ENCODE results near the gene TMED5.
"Not testable (repeated sequence)": the region's sequence is repeated elsewhere in the genome, so short reads cannot be mapped to it uniquely, and the experiment has no call there.

Gene TMED5

DNA sequence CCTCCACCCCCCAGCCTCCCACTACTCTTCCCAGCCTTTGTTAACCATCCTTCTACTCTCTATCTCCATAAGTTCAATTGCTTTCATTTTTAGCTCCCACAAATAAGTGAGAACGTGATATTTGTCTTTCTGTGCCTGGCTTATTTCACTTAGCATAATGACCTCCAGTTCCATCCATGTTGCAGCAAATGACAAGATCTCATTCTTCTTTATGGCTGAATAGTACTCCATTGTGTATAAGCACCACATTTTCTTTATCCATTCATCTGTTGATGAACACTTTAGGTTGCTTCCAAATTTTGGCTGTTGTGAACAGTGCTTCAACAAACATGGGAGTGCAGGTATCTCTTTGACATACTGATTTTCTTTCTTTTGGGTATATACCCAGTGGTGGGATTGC is 14.3 kb downstream of the TMED5 start:
- not testable (repeated sequence) for H3K4me1 ChIP-seq (ENCODE audit: control insufficient read depth, insufficient read depth, low read length); H3K4me3 ChIP-seq (ENCODE audit: low read length); H3K27ac ChIP-seq (ENCODE audit: low read depth, low read length)

DNA sequence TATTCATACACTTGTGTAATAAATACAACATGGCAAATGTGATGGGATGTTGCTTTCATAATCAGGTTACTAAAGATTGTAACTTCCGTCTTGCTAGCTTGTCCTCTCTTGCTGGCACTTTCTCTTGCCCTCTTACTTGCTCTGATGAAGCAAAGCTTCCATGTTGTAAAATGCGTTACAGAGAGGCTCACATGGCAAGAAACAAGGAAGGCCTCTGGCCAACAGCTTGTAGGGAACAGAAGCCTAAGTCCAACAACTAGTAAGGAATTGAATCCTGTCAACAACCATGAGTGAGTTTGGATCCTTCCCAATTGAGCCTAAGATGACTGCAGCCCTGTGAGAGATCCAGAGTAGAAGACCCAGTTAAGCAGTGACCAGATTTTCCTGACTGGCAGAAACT is 15.4 kb downstream of the TMED5 start:
- Histone ChIP-seq H3K9ac (ENCODE audit: low read length) (no peak overlapping the region), H3K27me3 (ENCODE audit: control insufficient read depth, insufficient read depth, low read length) (no peaks in the 10 kb centered on the region), H3K4me1 (ENCODE audit: control insufficient read depth, insufficient read depth, low read length) (no peaks in the 10 kb centered on the region), H3K27ac (ENCODE audit: low read depth, low read length) (no peak overlapping the region), H3K4me3 (ENCODE audit: low read length) (no peak overlapping the region), H3K36me3 (ENCODE audit: control insufficient read depth, insufficient read depth, low read length) (no peaks in the 10 kb centered on the region)

More for the DNA sequence above, 14.3 kb downstream of the TMED5 start:
- H3K9ac ChIP-seq (ENCODE audit: low read length); H3K27me3 ChIP-seq (ENCODE audit: control insufficient read depth, insufficient read depth, low read length); H3K36me3 ChIP-seq (ENCODE audit: control insufficient read depth, insufficient read depth, low read length): not testable (repeated sequence)

DNA sequence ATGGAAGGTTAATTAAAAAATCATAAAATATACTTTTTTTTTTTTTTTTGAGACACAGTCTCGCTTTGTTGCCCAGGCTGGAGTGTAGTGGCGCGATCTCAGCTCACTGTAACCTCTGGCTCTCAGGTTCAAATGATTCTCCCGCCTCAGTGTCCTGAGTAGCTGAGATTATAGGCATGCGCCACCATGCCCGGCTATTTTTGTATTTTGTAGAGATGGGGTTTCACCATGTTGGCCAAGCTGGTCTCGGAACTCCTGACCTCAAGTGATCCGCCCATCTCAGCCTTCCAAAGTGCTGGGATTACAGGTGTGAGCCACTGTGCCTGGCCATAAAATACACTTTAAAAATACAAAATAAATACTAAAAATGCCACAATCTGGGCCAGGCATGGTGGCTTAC is 16.9 kb downstream of the TMED5 start:
- H3K36me3 ChIP-seq (ENCODE audit: control insufficient read depth, insufficient read depth, low read length); H3K4me3 ChIP-seq (ENCODE audit: low read length); H3K27me3 ChIP-seq (ENCODE audit: control insufficient read depth, insufficient read depth, low read length); H3K27ac ChIP-seq (ENCODE audit: low read depth, low read length); H3K9ac ChIP-seq (ENCODE audit: low read length); H3K4me1 ChIP-seq (ENCODE audit: control insufficient read depth, insufficient read depth, low read length): not testable (repeated sequence)

DNA sequence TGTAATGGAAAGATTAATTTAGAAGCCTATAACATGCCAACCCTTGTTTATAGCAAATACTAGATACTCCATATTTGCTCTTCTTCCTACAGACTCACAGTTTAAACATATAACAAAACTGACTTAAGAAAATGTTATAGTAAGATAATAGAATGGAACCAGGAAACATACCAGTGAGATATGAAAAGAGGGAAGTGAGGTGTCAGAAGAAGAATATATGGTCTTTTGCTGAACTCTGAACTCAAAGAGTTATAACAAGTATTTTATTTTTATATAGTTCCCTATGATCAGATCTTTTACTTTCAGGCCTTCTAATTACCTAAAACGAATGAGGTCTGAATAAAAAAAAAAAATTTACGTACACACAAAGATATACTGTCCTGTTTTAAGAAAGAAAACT is 20.9 kb downstream of the TMED5 start:
- no peaks in the 10 kb centered on the region for H3K27me3 ChIP-seq (ENCODE audit: control insufficient read depth, insufficient read depth, low read length)
- H3K36me3 ChIP-seq (ENCODE audit: control insufficient read depth, insufficient read depth, low read length), result peaks cover 6% of the 10 kb centered on the region
- no peak overlapping the region for H3K9ac ChIP-seq (ENCODE audit: low read length)
- H3K27ac ChIP-seq (ENCODE audit: low read depth, low read length), result no peak overlapping the region
- H3K4me1 ChIP-seq (ENCODE audit: control insufficient read depth, insufficient read depth, low read length), result no peaks in the 10 kb centered on the region
- H3K4me3 ChIP-seq (ENCODE audit: low read length), result no peak overlapping the region

DNA sequence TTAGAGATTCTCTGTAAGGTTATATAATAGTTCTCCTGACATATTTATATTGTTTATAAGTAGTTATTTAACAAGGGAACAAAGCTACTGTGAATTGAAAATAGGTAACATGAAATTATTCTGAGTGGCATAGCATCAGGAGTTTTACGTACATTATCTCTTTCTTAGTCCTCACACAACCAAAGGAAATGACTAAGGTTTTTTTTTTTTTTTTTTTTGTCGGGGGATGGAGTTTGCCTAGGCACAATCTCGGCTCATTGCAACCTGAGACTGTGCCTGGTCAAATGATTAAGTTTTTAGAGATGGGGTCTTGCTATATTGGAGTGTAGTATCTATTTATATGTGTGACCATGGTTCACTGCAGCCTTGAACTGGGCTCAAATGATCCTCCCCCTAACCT is 24.9 kb downstream of the TMED5 start:
- H3K36me3 ChIP-seq (ENCODE audit: control insufficient read depth, insufficient read depth, low read length), result peaks cover 6% of the 10 kb centered on the region

DNA sequence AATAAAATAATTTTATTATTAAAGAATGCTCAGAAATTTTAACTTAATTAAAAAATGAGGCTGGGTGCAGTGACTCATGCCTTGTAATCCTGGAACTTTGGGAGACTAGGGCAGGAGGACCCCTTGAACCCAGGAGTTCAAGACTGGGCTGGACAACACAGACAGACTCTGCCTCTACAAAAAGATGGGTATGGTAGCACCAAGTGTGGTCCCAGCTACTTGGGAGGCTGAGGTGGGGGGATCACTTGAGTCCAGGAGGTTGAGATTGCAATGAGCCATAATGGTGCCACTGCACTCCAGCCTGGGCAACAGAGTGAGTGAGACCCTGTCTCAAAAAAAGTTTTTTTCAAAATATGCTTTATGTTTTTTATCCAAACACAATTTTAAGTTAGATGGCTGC is 25.3 kb downstream of the TMED5 start:
- Histone ChIP-seq H3K4me3 (ENCODE audit: low read length) (no peak overlapping the region), H3K36me3 (ENCODE audit: control insufficient read depth, insufficient read depth, low read length) (peaks cover 6% of the 10 kb centered on the region), H3K27me3 (ENCODE audit: control insufficient read depth, insufficient read depth, low read length) (no peaks in the 10 kb centered on the region), H3K9ac (ENCODE audit: low read length) (no peak overlapping the region), H3K27ac (ENCODE audit: low read depth, low read length) (no peak overlapping the region), H3K4me1 (ENCODE audit: control insufficient read depth, insufficient read depth, low read length) (no peaks in the 10 kb centered on the region)

More for the DNA sequence above, 24.9 kb downstream of the TMED5 start:
- H3K9ac ChIP-seq (ENCODE audit: low read length), result no peak overlapping the region
- no peak overlapping the region for H3K27ac ChIP-seq (ENCODE audit: low read depth, low read length)
- H3K4me3 ChIP-seq (ENCODE audit: low read length), result no peak overlapping the region
- H3K4me1 ChIP-seq (ENCODE audit: control insufficient read depth, insufficient read depth, low read length), result no peaks in the 10 kb centered on the region
- no peaks in the 10 kb centered on the region for H3K27me3 ChIP-seq (ENCODE audit: control insufficient read depth, insufficient read depth, low read length)

DNA sequence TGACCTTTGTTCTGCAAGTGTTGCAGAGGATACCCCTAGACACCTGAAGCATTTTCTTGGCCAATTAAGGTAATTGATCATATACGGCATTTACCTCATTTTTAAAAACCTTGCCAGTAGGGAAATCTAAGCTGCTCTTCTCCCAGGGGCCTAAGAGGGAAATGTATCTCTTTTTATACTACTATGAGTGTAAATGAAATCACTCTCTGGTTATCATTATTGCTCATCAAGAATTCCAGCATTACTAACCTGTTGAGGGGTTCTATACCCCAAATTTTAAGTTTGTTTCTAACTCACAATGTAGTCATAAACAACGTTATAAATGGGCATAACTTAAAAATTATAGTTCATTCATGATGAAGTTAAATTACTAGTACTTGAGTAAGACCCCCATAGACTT is 27.4 kb downstream of the TMED5 start:
- H3K27ac ChIP-seq (ENCODE audit: low read depth, low read length), result no peak overlapping the region
- no peak overlapping the region for H3K9ac ChIP-seq (ENCODE audit: low read length)
- no peaks in the 10 kb centered on the region for H3K4me1 ChIP-seq (ENCODE audit: control insufficient read depth, insufficient read depth, low read length)
- no peak overlapping the region for H3K4me3 ChIP-seq (ENCODE audit: low read length)
- no peaks in the 10 kb centered on the region for H3K27me3 ChIP-seq (ENCODE audit: control insufficient read depth, insufficient read depth, low read length)
- peaks cover 6% of the 10 kb centered on the region for H3K36me3 ChIP-seq (ENCODE audit: control insufficient read depth, insufficient read depth, low read length)

DNA sequence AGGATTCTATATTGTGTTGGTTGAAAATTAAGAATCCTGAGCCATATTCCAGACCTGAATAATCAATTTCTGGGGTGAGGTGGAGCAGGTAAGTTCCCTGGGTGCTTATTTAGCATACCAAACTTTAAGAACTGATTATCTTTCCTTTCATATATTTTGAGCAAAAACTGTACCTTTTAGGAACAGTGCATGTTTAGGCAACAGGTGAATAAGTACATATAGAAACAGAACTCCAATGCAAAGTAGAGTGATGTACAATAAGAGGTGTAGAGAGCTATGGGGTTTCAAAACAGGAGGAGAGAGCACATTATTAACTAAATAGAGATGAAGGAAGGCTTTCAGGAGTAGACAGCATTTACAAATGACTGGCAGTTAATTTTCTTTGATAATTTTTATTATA is 28.7 kb downstream of the TMED5 start:
- Histone ChIP-seq H3K9ac (ENCODE audit: low read length) (no peak overlapping the region), H3K27me3 (ENCODE audit: control insufficient read depth, insufficient read depth, low read length) (no peaks in the 10 kb centered on the region), H3K36me3 (ENCODE audit: control insufficient read depth, insufficient read depth, low read length) (peaks cover 4% of the 10 kb centered on the region), H3K27ac (ENCODE audit: low read depth, low read length) (no peak overlapping the region), H3K4me1 (ENCODE audit: control insufficient read depth, insufficient read depth, low read length) (no peaks in the 10 kb centered on the region), H3K4me3 (ENCODE audit: low read length) (no peak overlapping the region)

DNA sequence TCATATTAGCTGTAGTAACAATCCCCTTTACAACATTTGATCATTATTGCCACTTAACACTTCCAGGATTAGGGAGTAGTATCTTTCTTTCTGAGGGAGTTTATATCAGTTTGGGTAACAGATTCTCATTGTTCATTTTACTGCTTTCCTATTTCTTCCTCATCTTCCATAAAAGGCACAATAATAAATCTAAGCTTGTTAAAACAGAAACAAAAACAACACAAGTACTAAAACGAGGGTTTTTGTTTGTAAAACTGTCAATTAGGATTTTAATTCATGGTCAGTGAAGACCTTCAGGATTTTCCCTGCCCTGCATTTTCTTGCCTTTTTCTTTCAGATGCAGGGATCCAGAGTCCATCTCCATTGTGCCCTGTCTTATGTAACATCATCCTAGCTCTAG is 29.5 kb downstream of the TMED5 start:
- H3K27me3 ChIP-seq (ENCODE audit: control insufficient read depth, insufficient read depth, low read length), result no peaks in the 10 kb centered on the region
- H3K27ac ChIP-seq (ENCODE audit: low read depth, low read length), result no peak overlapping the region
- H3K4me3 ChIP-seq (ENCODE audit: low read length), result no peak overlapping the region
- H3K36me3 ChIP-seq (ENCODE audit: control insufficient read depth, insufficient read depth, low read length), result peaks cover 4% of the 10 kb centered on the region
- H3K9ac ChIP-seq (ENCODE audit: low read length), result no peak overlapping the region
- H3K4me1 ChIP-seq (ENCODE audit: control insufficient read depth, insufficient read depth, low read length), result no peaks in the 10 kb centered on the region

DNA sequence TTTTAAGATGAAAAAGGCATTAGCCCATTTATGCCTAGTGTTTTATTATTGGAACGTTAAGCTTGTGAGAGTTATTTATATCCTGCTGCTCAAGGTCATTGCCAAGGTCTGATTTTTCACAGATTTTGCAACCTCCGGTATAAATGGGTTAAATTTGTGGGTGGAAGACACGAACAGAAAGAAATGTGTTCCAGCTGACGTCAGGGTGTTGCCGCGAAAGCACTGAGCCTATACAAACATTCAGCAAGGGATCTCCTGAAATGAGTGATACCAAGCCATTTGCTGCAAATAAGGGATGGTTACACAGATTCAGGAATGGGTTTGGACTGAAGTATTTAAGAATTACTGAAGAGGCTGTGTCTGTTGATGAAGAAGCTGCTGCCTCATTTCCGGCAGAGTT is 32.2 kb downstream of the TMED5 start:
- Histone ChIP-seq H3K4me1 (ENCODE audit: control insufficient read depth, insufficient read depth, low read length) (no peaks in the 10 kb centered on the region), H3K36me3 (ENCODE audit: control insufficient read depth, insufficient read depth, low read length) (no peaks in the 10 kb centered on the region), H3K4me3 (ENCODE audit: low read length) (no peak overlapping the region), H3K27ac (ENCODE audit: low read depth, low read length) (no peak overlapping the region), H3K9ac (ENCODE audit: low read length) (no peak overlapping the region), H3K27me3 (ENCODE audit: control insufficient read depth, insufficient read depth, low read length) (no peaks in the 10 kb centered on the region)

DNA sequence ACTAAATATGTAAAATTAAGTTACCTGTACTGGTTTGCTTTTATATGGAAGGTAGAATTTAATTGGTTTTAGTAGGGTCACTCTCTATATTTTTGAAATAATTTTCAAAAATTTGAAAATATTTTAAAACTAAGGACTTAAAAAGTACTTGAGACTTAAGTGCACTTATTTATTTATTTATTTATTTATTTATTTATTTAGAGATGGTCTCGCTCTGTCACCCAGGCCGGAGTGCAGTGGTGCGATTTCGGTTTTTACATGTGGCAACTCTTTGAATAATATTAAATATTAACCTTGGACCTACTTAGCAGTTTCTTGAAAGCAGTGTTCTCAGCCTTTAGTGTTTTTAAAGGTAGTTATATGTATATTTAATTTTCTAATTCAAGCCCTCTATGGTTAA is 36.4 kb downstream of the TMED5 start:
- no peak overlapping the region for H3K9ac ChIP-seq (ENCODE audit: low read length)
- no peak overlapping the region for H3K27ac ChIP-seq (ENCODE audit: low read depth, low read length)
- no peaks in the 10 kb centered on the region for H3K27me3 ChIP-seq (ENCODE audit: control insufficient read depth, insufficient read depth, low read length)
- H3K4me1 ChIP-seq (ENCODE audit: control insufficient read depth, insufficient read depth, low read length), result no peaks in the 10 kb centered on the region
- no peaks in the 10 kb centered on the region for H3K36me3 ChIP-seq (ENCODE audit: control insufficient read depth, insufficient read depth, low read length)
- H3K4me3 ChIP-seq (ENCODE audit: low read length), result no peak overlapping the region

DNA sequence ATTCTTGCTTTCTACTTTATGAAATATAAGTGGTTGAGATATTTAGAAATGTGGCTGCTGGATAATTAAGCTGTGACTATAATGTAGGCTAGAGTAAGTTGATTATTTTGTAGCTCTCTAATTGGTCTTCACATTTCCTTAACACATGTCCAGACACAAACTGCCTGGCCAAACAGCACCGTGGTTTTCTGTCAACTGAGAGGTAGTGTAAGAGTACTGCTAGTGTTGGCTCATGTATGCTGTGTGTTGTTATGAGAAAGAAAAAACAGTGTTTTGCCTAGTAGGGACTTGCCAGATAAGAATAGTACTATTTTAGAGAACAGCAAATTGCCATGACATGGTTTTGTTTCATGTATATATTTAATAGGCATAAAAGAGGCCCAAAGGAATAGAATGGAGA is 37.1 kb downstream of the TMED5 start:
- Histone ChIP-seq H3K36me3 (ENCODE audit: control insufficient read depth, insufficient read depth, low read length) (no peaks in the 10 kb centered on the region), H3K27me3 (ENCODE audit: control insufficient read depth, insufficient read depth, low read length) (no peaks in the 10 kb centered on the region), H3K4me1 (ENCODE audit: control insufficient read depth, insufficient read depth, low read length) (no peaks in the 10 kb centered on the region), H3K9ac (ENCODE audit: low read length) (no peak overlapping the region), H3K27ac (ENCODE audit: low read depth, low read length) (no peak overlapping the region), H3K4me3 (ENCODE audit: low read length) (no peak overlapping the region)

DNA sequence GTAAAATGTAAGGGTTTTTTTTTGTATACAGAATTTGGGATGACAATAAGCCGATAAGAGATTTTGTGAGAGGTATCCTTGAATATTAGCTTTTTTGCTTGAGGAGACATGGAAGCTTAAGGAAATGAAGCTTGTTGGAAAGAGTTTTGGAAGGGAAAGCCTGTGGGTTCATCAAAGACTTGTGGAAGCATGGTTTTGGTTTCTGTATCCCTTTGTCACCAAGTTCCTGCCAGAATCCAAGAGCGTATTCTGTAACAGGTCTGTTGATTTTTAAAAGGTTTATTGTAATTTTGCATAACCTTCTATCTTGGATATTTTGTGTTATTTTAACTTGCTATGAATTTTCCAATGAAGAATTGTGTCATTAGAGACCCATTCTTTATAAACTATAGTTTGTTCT is 38.1 kb downstream of the TMED5 start:
- Histone ChIP-seq H3K36me3 (ENCODE audit: control insufficient read depth, insufficient read depth, low read length) (no peaks in the 10 kb centered on the region), H3K27ac (ENCODE audit: low read depth, low read length) (no peak overlapping the region), H3K27me3 (ENCODE audit: control insufficient read depth, insufficient read depth, low read length) (no peaks in the 10 kb centered on the region), H3K9ac (ENCODE audit: low read length) (no peak overlapping the region), H3K4me3 (ENCODE audit: low read length) (no peak overlapping the region), H3K4me1 (ENCODE audit: control insufficient read depth, insufficient read depth, low read length) (no peaks in the 10 kb centered on the region)

DNA sequence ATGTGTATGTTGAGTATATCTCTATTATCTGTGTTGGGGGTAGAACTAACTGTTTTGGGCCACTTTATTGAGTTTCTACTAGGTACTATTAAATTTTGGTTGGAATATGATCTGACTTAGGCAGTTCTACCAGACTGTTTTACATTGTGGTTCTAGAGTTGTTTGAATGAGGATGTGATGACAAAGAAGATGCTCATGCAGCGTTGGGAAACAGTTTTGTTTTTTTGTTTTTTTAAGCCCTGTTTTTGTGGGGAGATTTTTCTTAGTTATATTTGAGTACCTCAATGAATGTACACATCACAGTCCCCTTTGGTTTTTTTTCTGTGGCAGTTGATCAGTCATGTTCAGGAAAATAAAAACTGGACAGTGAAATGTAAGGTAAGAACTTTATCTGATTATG is 40.1 kb downstream of the TMED5 start:
- no peak overlapping the region for H3K4me3 ChIP-seq (ENCODE audit: low read length)
- no peaks in the 10 kb centered on the region for H3K27me3 ChIP-seq (ENCODE audit: control insufficient read depth, insufficient read depth, low read length)
- H3K27ac ChIP-seq (ENCODE audit: low read depth, low read length), result no peak overlapping the region
- no peaks in the 10 kb centered on the region for H3K4me1 ChIP-seq (ENCODE audit: control insufficient read depth, insufficient read depth, low read length)
- no peak overlapping the region for H3K9ac ChIP-seq (ENCODE audit: low read length)
- peaks cover 3% of the 10 kb centered on the region for H3K36me3 ChIP-seq (ENCODE audit: control insufficient read depth, insufficient read depth, low read length)
